ENCODE measurements around the gene PVALEF. TPM values are rescaled to one million over a fixed set of nuclear protein-coding genes. Genes with fewer than 3 reads are reported as not detected.

The PVALEF gene
- total RNA-seq, 1 donor from 2014 or later: not detected

DNA sequence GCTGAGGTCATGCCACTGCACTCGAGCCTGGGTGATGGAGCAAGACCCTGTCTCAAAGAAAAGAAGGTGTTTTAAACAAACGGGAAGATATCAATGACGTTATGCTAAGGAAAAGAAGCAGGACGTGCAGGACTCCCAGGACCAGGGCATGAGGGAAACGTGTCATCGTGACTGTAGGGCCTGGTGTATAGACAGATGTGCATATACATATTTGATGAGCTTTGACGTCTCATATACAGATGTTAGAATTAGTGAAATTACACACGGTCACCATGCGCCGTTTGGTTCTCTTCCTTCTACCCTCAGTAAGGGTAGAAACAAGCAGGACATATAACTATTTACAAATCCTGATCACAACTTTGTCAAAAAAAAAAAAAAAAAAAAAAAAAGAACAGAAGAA is 17.6 kb upstream of the PVALEF start:
- H3K27ac Mint-ChIP-seq: no peak overlapping the region
- peaks cover 11% of the 10 kb centered on the region for H3K27me3 Mint-ChIP-seq
- no peak for ATAC-seq (ENCODE audit: low read depth)
- H3K36me3 Mint-ChIP-seq (ENCODE audit: low read depth): no peaks in the 10 kb centered on the region
- DNase-seq: no peak
- H3K4me3 Mint-ChIP-seq: no peak overlapping the region
- TF ChIP-seq, protein P1, sequence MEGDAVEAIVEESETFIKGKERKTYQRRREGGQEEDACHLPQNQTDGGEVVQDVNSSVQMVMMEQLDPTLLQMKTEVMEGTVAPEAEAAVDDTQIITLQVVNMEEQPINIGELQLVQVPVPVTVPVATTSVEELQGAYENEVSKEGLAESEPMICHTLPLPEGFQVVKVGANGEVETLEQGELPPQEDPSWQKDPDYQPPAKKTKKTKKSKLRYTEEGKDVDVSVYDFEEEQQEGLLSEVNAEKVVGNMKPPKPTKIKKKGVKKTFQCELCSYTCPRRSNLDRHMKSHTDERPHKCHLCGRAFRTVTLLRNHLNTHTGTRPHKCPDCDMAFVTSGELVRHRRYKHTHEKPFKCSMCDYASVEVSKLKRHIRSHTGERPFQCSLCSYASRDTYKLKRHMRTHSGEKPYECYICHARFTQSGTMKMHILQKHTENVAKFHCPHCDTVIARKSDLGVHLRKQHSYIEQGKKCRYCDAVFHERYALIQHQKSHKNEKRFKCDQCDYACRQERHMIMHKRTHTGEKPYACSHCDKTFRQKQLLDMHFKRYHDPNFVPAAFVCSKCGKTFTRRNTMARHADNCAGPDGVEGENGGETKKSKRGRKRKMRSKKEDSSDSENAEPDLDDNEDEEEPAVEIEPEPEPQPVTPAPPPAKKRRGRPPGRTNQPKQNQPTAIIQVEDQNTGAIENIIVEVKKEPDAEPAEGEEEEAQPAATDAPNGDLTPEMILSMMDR (IDR thresholded peaks at IDR 0.05): no peak
- POLR2A ChIA-PET: no interaction called here
- CTCF ChIA-PET: no interaction called here
- H3K9me3 Mint-ChIP-seq: no peaks in the 10 kb centered on the region
- intact Hi-C loops (cut with micrococcal nuclease): no loop called here
- peaks cover 3% of the 10 kb centered on the region for H3K4me1 Mint-ChIP-seq

DNA sequence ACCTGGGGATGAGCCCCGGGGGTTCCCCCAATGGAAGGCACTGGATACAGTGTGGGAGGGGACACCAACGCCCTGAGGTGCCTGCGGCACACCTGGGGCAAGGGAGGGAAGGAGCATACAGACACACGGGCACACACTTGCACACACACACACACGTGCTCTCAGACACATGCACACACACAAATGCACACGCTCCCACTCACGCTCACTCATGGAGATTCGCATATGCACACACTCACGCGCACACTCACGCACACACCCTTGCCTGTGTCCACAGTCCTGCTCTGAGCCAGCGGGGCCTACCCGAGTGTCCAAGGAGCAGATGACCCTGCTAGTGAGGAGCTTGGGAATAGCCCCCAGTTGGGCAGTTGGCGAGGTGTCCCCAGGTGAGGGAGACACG is 16.7 kb upstream of the PVALEF start:
- H3K36me3 Mint-ChIP-seq (ENCODE audit: low read depth): no peaks in the 10 kb centered on the region
- H3K4me3 Mint-ChIP-seq: no peak overlapping the region
- H3K27ac Mint-ChIP-seq: no peak overlapping the region
- H3K27me3 Mint-ChIP-seq: peaks cover 11% of the 10 kb centered on the region
- ChIA-PET POLR2A (no interaction called here), CTCF (no interaction called here)
- H3K9me3 Mint-ChIP-seq: no peaks in the 10 kb centered on the region
- DNase-seq: no peak
- peaks cover 7% of the 10 kb centered on the region for H3K4me1 Mint-ChIP-seq
- intact Hi-C loops (cut with micrococcal nuclease): no loop called here
- no peak for ATAC-seq (ENCODE audit: low read depth)
- TF ChIP-seq, protein P1 (IDR thresholded peaks at IDR 0.05): no peak

DNA sequence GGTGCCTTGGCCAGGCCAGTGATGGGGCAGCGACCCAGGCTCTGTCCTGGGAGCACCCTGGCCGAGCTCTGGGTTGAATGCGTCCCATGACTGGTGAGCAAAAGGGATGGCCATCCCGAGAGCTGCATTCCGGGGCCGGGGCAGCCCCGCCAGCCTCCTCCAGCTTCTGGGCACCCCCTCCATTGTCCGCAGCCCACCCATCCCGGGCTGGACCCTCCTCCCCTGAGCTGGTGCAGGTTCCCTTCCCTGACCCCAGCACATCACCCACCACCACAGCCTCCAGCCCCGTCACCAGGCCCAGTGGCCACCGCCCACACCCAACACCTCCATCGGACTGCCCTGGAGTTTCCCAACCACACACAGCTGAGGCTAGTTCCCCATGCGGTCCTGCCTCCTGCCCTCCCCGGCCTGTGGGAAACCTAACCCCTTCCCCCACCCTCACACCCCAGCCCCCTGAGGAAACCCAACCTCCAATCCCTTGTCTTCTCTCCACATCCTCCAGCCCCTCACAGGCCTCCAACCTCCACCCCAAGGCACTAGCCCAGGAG is 16.2 kb upstream of the PVALEF start:
- no peak overlapping the region for H3K27ac Mint-ChIP-seq
- no peaks in the 10 kb centered on the region for H3K36me3 Mint-ChIP-seq (ENCODE audit: low read depth)
- H3K4me1 Mint-ChIP-seq: peaks cover 7% of the 10 kb centered on the region
- intact Hi-C loops (cut with micrococcal nuclease): no loop called here
- H3K9me3 Mint-ChIP-seq: no peaks in the 10 kb centered on the region
- no peak overlapping the region for H3K4me3 Mint-ChIP-seq
- TF ChIP-seq, protein P1 (IDR thresholded peaks at IDR 0.05): no peak
- ChIA-PET CTCF (no interaction called here), POLR2A (no interaction called here)
- H3K27me3 Mint-ChIP-seq: peaks cover 11% of the 10 kb centered on the region
- ATAC-seq (ENCODE audit: low read depth) (no peak), DNase-seq (no peak)

DNA sequence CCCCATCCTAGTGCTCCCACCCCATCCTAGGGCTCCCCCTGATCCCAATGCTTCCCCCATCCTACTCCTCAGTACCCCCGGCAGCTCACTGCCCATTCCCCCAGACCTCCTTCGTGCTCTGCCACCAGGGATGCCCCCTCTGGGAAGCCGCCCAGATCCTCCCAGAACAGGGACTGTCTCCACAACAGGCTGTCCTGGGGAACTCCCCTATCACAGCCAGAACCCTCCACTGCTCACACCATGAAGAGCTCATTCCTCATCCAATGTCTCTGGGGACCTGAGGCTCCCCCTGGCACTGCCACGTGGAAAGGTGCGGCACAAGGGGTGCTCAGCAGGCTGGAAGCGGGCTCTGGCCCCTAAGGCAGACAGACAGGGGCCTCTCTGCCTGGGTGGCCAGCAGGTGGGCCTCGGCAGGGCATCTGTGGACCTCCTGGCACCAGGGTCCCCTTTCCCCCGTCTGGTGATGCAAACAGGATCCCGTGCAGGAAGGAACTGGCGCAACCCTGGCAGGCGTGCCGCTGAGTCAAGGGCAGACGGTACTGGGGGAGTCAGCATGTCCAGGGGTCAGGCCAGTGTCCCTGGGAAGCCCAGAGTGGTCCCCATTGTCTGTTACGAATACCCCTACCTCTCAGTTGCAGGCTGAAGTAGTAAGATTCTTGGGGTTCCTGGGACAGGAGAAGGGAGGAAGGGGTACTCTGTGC is 14.8 kb upstream of the PVALEF start:
- DNase-seq (no peak), ATAC-seq (ENCODE audit: low read depth) (no peak)
- ChIA-PET CTCF (no interaction called here), POLR2A (no interaction called here)
- Mint-ChIP-seq H3K36me3 (ENCODE audit: low read depth) (no peaks in the 10 kb centered on the region), H3K9me3 (no peaks in the 10 kb centered on the region), H3K27ac (no peak overlapping the region), H3K4me3 (no peak overlapping the region), H3K27me3 (peaks cover 11% of the 10 kb centered on the region), H3K4me1 (peaks cover 7% of the 10 kb centered on the region)
- intact Hi-C loops (cut with micrococcal nuclease): loop anchor here (10.0 kb wide), 1 partner anchor 74 kb away; the partner anchor contains the start of gene CEP131
- TF ChIP-seq, protein P1 (IDR thresholded peaks at IDR 0.05): no peak

DNA sequence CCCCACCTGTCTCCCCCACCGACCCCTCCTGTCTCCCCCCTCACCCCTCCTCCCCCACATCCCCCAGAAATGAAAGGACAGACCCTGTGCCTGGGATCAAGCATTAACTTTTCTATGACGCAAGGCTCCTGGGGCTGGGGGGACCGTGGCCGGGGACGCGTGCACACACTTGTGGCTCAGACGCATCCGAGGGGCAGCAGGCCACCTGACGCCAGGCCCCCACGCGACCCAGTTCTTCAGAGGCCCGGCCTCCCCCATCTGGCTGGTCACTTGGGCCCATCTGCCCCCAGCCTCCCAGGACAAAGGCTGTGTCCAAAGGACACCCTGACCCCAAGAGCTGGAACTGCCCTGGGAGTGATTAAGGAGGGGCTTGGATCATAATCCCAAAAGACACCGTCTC is 14.0 kb upstream of the PVALEF start:
- DNase-seq (no peak), ATAC-seq (ENCODE audit: low read depth) (no peak)
- intact Hi-C loops (cut with micrococcal nuclease): loop anchor here (10.0 kb wide), 1 partner anchor 74 kb away; the partner anchor contains the start of gene CEP131
- Mint-ChIP-seq H3K36me3 (ENCODE audit: low read depth) (no peaks in the 10 kb centered on the region), H3K4me3 (no peak overlapping the region), H3K4me1 (peaks cover 7% of the 10 kb centered on the region), H3K27ac (no peak overlapping the region), H3K27me3 (peaks cover 11% of the 10 kb centered on the region), H3K9me3 (no peaks in the 10 kb centered on the region)
- TF ChIP-seq, protein P1 (IDR thresholded peaks at IDR 0.05): no peak
- ChIA-PET POLR2A (interaction anchor here (0.6 kb wide), 1 partner anchor 68 kb away, joined by 3 read pairs; no protein-coding TSS in a partner anchor), CTCF (no interaction called here)

All from activated B cell treated with CpG ODN at 0.5 μM for 24 hours (primary cell).